HTERT RPE-1 (cell line): ENCODE data around the gene ZNF511.
"Not testable (repeated sequence)": the region's sequence is repeated elsewhere in the genome, so short reads cannot be mapped to it uniquely, and the experiment has no call there.

Experiments
- in situ Hi-C: fragments of 300-500 bp; cut with MboI; formaldehyde crosslinking; loops from 4 replicates; pipeline ENCODE4 v1.14.3; 2020; ENCODE audit warnings: low sequenced_read_pairs

The ZNF511 gene, protein sequence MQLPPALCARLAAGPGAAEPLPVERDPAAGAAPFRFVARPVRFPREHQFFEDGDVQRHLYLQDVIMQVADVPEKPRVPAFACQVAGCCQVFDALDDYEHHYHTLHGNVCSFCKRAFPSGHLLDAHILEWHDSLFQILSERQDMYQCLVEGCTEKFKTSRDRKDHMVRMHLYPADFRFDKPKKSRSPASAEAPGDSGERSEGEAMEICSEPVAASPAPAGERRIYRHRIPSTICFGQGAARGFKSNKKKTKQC

DNA sequence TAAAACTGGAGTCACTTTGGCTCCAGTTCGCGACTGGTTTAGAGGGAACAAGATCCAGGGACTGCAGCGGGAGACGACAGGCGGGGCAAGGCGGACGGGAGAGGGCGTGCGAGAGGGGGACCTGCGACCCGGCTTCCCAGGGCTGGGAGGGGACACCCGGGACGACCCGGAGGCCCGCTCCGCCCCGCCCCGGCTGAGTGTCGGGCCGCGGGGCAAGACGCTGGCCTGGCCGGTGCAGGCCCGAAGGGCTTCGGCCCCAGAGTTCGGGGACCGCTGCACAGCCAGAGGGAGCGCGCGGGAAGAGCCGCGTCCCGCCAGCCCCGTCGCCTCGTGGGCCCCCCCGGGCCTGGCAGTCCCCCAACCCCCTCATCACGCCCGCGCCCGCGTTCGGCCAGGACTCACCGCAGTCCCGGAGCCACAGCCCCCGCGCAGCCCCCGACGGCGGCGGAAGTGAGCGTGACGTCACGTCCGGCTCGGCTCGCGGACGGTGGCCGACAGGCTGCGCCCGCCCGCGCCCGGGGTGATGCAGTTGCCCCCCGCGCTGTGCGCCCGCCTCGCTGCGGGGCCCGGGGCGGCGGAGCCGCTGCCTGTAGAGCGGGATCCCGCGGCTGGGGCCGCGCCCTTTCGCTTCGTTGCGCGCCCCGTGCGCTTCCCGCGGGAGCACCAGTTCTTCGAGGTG lies at the start of gene ZNF511, which contains the start of gene TUBGCP2:
ZNF511 (plus strand) TSS at position 494 of the 679 bp plus-strand sequence; CDS start at position 524, 30 bp downstream.
TUBGCP2 (minus strand) TSS at position 452 of the 679 bp plus-strand sequence. CDS start 5,931 bp downstream, outside the sequence.
- in situ Hi-C loops, result no loop called here

DNA sequence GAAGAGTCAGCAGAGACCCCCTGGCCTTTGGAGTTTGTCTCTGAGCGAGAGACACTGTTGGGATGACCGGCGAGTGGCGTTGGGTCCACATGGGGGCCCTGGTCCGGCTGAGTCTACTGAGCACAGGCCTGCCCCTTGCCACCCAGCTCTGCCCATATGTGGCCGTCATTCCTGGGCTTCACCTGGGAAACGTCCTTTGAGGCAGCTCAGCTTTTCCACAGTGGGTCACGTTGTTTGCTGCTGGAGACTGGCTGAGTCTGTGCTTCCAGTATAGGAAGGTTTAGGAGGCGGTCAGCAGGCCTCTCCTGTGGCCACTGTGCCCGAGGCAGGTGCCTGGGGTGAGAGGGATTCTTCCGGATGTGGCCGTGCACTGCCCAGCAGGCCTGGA lies 49.1 kb upstream of the ZNF511 start:
- in situ Hi-C loops, result no loop called here

DNA sequence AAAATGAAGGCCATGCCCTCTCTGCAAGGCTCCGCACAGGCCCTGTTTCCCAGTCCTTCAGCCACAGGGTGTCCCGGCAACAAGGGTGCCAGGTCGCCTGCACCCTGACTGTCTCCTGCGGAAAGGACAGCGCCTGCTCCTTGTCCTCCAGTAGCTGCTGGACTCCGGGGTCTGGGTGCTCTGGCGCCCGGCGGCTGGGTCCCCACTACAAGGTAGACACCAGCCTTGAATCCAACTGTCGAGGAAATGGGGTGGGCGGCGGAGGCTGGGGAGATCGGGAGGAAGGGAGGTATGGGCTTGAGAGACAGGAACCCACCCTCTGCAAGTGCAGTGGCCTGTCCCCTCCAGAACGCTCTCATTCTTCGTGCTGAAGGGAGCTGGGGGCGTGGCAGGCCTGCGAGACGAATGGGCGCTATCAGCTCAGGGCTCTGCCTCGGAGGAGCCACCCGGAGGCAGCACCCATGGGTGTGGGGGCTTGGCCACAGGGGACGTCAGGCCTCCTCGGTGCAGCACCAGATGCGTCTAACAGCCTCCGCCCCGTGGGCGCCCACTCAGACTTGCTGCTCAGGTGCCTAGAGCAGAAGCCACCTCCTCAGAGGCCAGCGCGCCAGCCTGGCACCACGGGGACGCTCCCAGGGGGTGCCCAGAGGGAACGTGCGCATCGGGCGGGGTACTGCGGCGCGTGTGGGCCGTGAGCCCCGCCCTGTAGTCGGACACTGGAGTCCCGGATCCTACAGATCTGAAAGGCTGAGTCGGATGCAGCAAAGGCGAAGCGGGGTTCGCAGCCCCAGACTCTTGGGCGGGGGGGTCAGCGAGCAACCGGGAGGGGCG lies 47.6 kb upstream of the ZNF511 start:
- in situ Hi-C loops, result no loop called here

DNA sequence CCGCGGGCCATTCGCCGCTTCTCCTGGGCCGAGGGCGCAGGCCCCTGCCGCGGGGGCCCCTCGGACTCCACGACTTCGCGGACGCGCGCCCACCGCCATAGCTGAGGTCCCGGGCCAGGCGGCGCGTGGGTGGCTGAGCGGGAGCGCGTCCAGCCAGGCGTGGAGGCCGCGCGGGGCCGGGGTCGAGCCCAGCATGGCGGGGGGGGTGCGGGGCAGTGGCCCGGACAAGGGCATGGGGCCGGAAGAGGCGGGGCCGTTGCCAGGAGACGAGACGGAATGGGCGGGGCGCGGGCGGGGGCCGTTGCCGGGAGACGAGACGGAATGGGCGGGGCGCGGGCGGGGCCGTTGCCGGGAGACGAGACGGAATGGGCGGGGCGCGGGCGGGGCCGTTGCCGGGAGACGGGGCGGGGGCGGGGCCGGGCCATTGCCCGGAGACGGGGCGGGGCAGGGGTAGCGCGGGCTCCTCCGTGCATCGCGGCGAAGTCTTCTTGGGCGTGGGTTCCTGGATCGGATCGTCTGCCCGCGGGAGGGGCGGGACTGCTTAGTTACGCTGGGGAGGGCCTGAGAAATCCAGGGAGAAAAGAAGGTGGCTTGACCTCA lies 46.9 kb upstream of the ZNF511 start:
- in situ Hi-C loops, result no loop called here

DNA sequence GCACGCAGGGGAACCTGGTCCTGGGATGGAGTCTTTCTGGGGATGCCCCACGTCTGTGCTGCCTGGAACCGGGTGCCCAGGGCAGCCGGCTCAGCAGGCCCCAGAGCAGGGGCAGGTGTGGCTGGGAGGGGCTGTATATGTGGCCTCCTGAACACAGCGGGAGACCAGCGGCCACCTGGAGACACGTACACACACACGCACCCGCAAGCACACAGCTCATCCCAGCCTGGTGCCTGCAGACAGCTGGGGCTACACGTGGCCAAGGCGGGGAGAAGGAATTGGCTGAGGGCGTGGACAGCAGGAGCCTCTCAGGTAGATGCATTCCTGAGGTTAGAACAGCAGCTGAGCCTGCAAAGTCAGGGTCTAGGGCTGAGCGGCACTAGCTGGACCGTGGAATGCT lies 46.0 kb upstream of the ZNF511 start:
- in situ Hi-C loops, result no loop called here

DNA sequence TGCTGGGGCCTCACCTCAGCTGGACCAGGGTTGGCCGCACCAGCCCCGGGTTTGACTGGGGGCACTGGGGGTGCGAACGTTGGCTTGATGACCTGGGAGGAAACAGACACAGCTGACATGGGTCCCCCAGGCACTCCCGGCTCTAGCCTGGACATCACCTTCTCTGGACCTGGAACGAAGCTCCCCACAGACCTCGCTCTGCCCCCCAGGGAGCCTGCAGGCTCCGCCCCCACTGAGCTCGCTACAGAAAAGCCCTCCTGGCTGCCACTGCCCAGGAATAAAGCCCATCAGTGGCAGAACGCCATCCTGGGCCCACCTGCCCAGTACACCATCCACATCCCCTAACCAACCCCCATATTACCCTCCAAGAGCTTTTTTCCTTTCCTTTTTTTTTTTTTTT lies 45.0 kb upstream of the ZNF511 start:
- in situ Hi-C loops, result no loop called here

DNA sequence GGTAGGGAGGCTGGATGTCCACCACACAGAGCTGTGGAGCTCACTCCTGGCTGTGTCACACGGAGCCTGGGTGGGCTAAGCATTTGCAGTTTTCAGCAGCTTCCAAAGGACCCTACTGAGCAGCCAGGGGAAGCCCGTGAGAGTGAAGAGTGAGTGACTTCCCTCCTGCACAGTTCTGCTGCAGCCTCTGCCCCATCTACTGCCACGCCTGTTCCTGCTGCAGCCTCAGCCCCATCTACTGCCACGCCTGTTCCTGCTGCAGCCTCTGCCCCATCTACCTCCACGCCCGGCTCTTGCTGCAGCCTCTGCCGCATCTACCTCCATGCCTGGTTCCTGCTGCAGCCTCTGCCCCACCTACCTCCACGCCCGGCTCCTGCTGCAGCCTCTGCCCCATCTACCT lies 44.3 kb upstream of the ZNF511 start:
- in situ Hi-C loops, result no loop called here

DNA sequence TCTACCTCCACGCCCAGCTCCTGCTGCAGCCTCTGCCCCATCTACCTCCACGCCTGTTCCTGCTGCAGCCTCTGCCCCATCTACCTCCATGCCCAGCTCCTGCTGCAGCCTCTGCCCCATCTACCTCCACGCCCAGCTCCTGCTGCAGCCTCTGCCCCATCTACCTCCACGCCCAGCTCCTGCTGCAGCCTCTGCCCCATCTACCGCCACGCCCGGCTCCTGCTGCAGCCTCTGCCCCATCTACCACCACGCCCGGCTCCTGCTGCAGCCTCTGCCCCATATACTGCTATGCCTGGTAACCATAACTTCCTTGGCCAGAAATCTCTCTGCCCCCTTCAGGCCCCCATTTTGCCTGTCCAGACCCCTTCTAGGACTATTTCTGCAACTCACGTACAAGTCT lies 43.7 kb upstream of the ZNF511 start:
- in situ Hi-C loops, result not testable (repeated sequence)

DNA sequence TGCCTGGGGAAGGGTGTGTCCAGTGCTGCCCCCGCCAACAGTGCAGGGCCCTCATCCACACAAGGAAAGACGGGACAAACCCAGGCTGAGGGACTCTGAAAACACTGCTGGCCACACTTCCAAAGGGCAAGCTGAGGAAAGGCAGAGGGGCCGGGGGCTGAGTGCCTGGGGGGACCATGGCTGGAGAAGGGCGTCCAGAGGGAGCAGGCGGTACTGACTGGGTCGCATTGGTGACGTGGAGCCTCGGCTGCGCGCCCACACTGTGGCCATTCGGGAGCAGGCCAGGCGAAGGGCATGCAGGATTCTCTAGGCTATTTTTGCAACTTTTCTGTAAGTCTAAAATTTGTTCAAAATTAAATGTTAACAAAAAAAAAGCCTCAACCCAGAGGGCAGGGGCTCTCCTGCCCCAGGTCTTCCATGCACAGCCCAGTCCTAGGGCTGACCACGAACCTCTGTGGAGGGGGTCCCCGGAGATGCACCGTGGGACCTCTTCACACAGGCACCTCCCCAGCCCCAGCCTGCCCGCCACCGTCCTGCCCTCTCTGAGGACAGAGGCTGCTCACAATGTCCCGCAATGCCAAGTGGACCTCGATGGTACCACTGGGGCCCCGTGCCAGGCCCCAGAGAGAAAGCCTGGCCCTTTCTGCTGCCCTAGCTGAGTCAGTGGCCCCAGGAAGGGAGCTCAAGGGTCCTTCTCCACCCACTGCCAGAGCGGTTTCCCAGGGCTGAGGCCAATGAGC lies 42.5 kb upstream of the ZNF511 start:
- in situ Hi-C loops, result no loop called here

DNA sequence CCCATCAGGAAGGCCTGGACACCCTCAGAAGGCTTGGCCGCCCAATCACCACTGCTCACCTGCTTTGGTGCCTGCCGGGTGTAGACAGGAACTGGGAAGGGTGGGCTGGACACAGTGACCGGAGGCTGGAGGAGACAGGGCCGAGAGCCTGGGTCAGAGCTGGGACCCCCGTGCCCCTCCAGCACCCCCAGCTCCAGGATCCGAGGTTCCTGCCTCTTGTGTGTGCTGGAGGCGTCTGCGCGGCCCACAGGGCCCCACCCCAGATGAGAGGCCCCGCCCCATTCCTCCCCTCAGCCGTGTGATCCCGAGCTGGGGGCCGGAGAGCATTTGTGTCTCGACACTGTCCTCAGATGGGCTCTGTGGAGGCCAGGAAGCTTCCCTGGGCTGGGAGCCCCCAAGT lies 41.4 kb upstream of the ZNF511 start:
- in situ Hi-C loops, result no loop called here

DNA sequence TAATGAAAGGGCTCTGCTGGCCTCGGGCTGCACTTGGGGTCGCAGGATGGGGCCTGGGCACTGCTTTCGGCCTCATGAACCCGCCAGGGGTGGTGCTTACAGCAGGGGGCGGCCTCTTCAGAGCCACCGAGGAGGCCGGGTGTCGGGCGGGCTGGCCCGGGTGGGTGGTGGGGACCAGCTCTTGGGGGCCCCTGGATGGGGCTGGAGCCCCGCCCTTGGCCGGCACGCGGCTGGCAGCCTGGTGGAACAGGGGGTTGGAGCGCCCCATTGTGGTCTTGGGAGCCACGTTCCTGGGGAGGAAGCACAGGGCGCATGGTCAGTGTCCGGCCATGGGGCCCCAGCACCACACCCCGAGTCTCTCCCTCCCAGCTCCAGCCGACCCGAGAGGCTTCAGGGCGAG lies 40.9 kb upstream of the ZNF511 start:
- in situ Hi-C loops, result no loop called here

DNA sequence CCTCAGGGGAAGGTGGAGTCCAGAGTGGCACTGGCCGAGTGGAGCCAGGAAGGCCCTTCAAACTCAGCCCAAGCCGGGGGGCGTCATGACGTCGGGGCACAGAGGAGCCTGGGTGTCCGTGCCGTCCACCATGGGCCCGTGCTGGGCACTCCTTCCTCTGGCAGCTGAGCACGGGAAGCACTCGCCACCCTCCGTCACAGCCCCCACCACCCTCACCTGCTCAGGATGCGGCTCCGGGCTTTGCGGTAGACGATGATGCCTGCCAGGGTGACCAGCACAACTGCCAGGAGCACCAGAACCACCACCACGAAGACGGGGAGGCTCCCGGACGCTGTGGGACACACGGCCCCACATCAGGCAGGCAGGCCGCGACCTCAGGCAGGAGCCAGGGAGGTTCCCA lies 40.2 kb upstream of the ZNF511 start:
- in situ Hi-C loops, result no loop called here

DNA sequence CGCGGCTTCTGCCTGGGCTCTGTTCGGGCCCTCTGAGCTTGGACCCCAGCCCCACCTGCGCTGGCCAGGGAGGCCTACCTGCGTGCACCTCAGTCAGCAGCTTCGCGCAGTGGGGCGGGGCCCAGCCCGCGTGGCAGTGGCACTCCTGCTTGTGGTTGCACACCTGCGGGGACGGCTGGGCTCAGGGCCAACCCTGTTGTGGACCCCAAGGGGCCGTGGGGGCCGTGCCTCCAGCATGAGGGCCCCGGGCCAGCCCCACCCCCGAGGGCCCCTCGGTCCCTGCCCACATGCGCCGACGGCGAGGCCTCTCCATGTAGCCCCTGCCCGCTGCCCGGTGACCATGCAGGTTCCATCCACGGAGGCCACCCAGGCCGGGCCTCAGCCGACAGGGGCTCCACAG lies 39.3 kb upstream of the ZNF511 start:
- in situ Hi-C loops, result no loop called here

DNA sequence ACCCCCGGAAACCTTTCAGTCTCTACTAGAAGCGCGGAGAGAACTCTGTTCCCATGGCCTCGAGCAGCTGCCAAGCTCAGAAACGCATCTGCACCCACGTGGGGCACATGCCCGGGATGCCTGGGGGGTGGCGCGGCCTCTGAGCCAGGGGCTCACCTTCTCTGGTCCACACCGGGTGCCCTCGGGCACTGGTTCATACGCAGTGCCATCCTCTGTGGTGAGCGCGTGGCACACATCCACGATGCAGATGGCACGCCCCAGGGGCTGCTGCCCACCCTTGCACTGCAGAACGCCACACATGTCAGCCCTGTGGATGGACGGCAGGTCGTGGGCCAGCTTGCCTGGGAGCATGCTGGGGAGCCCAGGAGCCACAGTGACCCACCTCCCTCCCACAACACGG lies 38.5 kb upstream of the ZNF511 start:
- in situ Hi-C loops, result no loop called here

DNA sequence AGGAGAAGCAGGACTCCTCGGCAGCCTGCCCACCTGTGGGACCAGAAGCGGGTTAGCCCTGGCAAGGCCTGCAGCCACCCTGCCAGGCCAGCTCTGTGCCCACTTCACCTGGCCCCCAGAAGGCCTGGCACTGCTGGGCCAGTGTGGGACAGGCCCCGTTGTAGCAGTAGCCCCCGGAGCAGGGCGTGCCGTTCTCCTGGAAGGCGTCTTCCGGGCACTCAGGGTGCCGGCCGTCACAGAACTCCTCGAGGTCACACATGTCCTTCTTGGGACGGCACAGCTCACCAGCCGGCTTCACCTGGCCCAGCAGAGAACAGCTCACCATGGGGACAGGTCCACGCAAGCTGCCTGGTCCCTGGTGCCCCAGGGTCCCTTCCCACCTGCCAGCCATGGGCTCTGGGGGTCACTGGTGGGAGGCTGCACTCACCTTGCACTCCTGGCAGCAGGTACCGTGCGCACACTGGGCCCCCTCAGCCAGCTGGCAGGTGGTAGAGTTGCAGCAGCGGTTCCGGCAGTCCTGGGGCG lies 37.9 kb upstream of the ZNF511 start:
- in situ Hi-C loops, result no loop called here

DNA sequence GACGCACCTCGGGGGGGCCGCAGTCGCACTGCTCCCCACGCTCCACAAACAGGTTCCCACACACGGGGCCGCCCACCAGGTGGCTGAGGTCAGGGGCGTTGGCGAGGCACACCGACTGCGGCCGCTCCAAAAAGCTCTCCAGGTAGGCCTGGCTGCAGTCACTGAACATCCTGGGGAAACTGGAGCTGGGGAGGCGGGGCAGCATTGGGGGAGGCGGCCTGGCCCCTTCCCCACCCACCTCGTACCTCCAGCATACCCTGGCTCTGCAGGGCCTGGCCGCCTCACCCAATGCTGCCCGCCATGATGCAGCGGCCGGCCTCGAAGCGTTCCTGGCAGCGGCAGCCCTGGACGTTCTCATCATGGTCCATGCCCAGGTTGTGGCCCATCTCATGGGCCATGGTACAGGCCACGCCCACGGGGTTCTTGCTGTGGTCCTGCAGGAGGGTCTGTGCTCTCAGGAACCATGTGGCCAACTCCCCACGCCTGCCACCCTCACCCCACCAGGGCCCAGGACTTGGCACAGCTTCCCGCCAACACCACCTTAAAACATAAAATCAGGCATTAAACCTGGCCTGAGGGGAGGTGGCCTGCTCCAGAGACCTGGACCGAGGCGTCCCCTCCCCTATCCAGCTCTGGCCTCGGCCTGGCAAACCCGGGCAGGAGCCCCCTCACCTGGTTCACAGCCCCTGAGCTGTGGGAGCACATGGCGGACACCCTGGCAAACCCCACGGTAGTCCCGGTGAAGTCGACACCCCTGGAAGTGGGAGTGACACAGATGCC lies 37.0 kb upstream of the ZNF511 start:
- in situ Hi-C loops, result no loop called here

DNA sequence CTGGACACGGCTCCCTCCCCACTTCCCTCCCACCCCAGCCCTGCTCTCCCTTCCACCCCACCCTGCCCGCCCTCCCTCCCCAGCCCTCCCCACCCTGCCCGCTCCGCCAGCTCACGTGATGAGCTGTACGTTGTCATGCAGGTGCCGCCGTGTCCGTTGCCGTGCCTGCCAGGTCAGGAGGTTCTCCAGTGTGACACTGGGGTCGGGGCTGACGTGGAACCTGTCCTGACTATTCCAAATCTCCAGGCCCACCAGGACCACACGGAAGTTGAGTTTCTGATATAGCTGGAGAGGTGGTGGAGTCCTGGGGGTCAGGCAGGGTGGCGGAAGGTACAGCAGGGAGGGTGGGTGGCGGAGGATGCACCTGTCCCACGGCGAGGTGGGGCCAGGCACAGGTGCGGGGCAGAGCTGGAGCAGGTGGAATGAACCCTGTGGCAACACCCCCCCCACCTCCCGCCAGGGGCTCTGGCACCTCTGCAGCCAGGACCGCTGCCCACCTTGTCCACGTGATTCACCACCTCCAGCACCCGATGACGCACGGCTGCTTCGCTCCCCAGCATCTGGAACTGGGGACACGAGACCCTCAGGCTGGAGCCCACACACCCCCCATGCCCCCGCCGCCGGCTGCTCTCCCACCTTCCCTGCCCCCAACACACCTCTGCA lies 36.3 kb upstream of the ZNF511 start:
- in situ Hi-C loops, result no loop called here

DNA sequence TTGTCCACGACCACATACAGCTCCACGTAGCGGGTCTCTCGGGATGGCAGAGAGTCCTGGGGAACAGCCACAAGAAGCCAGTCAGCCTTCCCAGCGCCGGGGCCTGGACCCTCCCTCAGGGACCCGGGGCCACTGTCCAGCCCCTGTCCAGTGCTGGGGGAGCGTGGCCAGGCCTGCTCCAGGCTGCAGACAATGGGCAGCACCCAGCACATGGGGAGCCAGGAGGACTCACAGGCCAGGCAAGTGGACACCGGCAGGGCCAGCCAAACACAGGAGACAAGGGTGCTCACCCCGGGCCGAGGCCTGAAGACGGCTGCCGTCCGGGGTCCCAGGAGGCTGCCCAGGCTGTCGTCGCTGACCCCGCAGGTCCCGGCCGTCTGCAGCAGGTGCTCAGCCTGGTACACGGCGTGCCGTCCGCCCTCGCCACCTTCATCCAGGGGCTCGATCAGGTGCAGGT lies 35.7 kb upstream of the ZNF511 start:
- in situ Hi-C loops, result no loop called here

DNA sequence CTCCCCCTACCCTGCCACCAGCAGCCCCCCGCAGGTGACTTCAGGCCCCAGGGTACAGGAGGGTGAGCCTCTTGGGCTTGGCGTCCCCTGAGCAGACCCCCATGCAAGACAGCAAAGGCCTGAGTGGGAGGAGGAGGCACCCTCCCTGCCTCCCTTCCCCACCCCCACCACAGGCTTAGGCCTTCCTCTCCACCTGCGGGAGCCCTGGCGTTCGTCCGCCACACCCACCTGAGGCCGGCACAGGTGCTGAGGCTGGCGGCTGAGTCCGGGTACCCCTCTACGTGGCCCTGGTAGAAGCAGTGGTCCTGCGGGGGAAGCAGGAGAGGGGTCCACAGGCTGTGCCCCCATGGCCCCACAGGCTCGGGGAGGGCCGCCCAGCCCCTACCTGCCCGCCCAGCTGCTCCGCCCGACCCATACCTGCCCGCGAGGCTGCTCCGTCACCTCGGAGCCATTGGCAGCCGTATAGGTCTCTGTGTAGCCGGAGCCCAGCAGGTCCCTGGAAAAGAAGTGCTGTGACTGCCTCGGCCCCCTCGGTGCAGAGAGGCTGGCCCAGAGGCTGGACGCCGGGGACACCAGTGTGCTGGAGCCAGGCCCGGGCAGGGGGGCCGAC lies 35.1 kb upstream of the ZNF511 start:
- in situ Hi-C loops, result no loop called here
